ENCODE results near the gene RAC2. TPM values are rescaled to one million over a fixed set of nuclear protein-coding genes. Genes with fewer than 3 reads are reported as not detected.

RAC2 gene
- total RNA-seq, 4 donors from 2014 or later: 1.9 to 3.7 (median 3.5) TPM; not detected in 1

GRCh38 chr22:37263966-37264887 is 20.2 kb upstream of the RAC2 start:
- TF ChIP-seq CTCF (IDR thresholded peaks at IDR 0.05 in 4 of 5, conservative IDR thresholded peaks at IDR 0.05 in 1 of 5) (no peak), POLR2A (IDR thresholded peaks at IDR 0.05) (no peak)
- in situ Hi-C loops (cut with MboI; ENCODE audit: low sequenced_read_pairs in 4 of 4): no loop called here
- H3K27me3 ChIP-seq: peaks cover 23 to 43% (median 24%) of the 10 kb centered on the region in 3 donors

GRCh38 chr22:37262346-37262745 is 18.3 kb upstream of the RAC2 start:
- TF ChIP-seq POLR2A (IDR thresholded peaks at IDR 0.05): no peak
- no peak for TF ChIP-seq CTCF (IDR thresholded peaks at IDR 0.05 in 4 of 5, conservative IDR thresholded peaks at IDR 0.05 in 1 of 5)
- ATAC-seq (no peak), DNase-seq (no peak)
- H3K9me3 ChIP-seq: peaks cover 0 to 8% (median 0%) of the 10 kb centered on the region in 3 donors
- H3K27ac ChIP-seq: no peak overlapping the region
- H3K4me3 ChIP-seq: no peak overlapping the region
- in situ Hi-C loops (cut with MboI; ENCODE audit: low sequenced_read_pairs in 4 of 4): no loop called here
- no peaks in the 10 kb centered on the region for H3K4me1 ChIP-seq
- peaks cover 23 to 41% (median 29%) of the 10 kb centered on the region in 3 donors for H3K27me3 ChIP-seq
- intact Hi-C loops (cut with DNase I; ENCODE audit: low total_unique reads): no loop called here
- no peaks in the 10 kb centered on the region for H3K36me3 ChIP-seq

More at GRCh38 chr22:37263966-37264887, 20.2 kb upstream of the RAC2 start:
- no peak overlapping the region for H3K4me3 ChIP-seq
- H3K4me1 ChIP-seq: no peaks in the 10 kb centered on the region
- H3K36me3 ChIP-seq: no peaks in the 10 kb centered on the region
- H3K27ac ChIP-seq: no peak overlapping the region
- peaks cover 0 to 8% (median 0%) of the 10 kb centered on the region in 3 donors for H3K9me3 ChIP-seq
- no peak for ATAC-seq
- intact Hi-C loops (cut with DNase I; ENCODE audit: low total_unique reads): no loop called here
- DNase-seq: no peak

- Histone ChIP-seq H3K27ac (no peak overlapping the region), H3K27me3 (peaks cover 35 to 50% (median 37%) of the 10 kb centered on the region in 3 donors), H3K4me3 (no peak overlapping the region), H3K9me3 (peaks cover 0 to 8% (median 0%) of the 10 kb centered on the region in 3 donors), H3K4me1 (no peaks in the 10 kb centered on the region), H3K36me3 (no peaks in the 10 kb centered on the region)
- intact Hi-C loops (cut with DNase I; ENCODE audit: low total_unique reads): no loop called here
- DNase-seq (no peak), ATAC-seq (peak in 1 of 2 donors; percentile 51)
- TF ChIP-seq POLR2A (IDR thresholded peaks at IDR 0.05) (no peak), CTCF (IDR thresholded peaks at IDR 0.05 in 4 of 5, conservative IDR thresholded peaks at IDR 0.05 in 1 of 5) (peak; percentile 26 to 79 (median 61))
- in situ Hi-C loops (cut with MboI; ENCODE audit: low sequenced_read_pairs in 4 of 4): no loop called here
These were observed 16.9 kb upstream of the RAC2 start for GRCh38 chr22:37260901-37261336.

GRCh38 chr22:37260155-37260795 is 16.2 kb upstream of the RAC2 start:
- intact Hi-C loops (cut with DNase I; ENCODE audit: low total_unique reads) (no loop called here), in situ Hi-C loops (cut with MboI; ENCODE audit: low sequenced_read_pairs in 4 of 4) (no loop called here)
- Histone ChIP-seq H3K4me3 (no peak overlapping the region), H3K4me1 (no peaks in the 10 kb centered on the region), H3K27ac (no peak overlapping the region), H3K27me3 (peaks cover 36 to 56% (median 43%) of the 10 kb centered on the region in 3 donors), H3K9me3 (peaks cover 0 to 8% (median 0%) of the 10 kb centered on the region in 3 donors), H3K36me3 (no peaks in the 10 kb centered on the region)
- TF ChIP-seq CTCF (IDR thresholded peaks at IDR 0.05 in 4 of 5, conservative IDR thresholded peaks at IDR 0.05 in 1 of 5) (no peak), POLR2A (IDR thresholded peaks at IDR 0.05) (no peak)
- DNase-seq (no peak), ATAC-seq (no peak)

Data from gastrocnemius medialis (tissue), 4 donors.